ENCODE measurements around the gene PRKG1.

PRKG1 gene

DNA sequence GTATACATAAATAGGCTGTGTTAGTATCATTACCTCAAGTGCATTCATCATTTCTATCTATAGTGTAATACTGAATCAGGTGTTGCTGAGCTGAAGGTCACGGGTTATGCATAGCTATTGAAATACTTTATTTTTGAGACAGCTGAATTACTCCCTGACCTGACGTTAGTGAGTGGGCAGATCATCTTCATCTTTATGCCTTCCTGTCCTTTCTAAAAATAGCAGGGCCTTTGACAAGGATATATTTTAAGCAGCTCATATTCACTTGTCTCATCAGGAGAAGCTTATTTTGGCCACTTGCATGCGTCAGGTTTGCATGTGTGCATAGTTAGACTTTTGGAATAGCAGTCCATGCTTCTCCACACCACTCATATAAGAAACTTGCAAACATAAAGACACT is 1176.2 kb downstream of the PRKG1 start:
- TF ChIP-seq EZH2phosphoT487 (conservative IDR thresholded peaks at IDR 0.05; ENCODE audit: low read length), result no peak
- Histone ChIP-seq H2AFZ (ENCODE audit: low read depth, low read length, severe bottlenecking) (no peak overlapping the region), H3K9me3 (ENCODE audit: insufficient read depth, low read length) (no peaks in the 10 kb centered on the region), H3F3A (ENCODE audit: insufficient read depth) (no peaks in the 10 kb centered on the region), H3K9me2 (replicated peaks; ENCODE audit: insufficient read depth, low read length) (no peaks in the 10 kb centered on the region), H3K27me3 (ENCODE audit: low read length) (no peaks in the 10 kb centered on the region), H3K9ac (ENCODE audit: low read length) (no peak overlapping the region), H3K4me3 (ENCODE audit: insufficient read depth, low read length, poor library complexity, severe bottlenecking) (no peak overlapping the region), H3K36me3 (ENCODE audit: low read length) (no peaks in the 10 kb centered on the region), H4K20me1 (ENCODE audit: low read depth, low read length) (no peaks in the 10 kb centered on the region), H3K27ac (ENCODE audit: low read depth, low read length) (no peak overlapping the region), H3K79me2 (ENCODE audit: insufficient read depth, low read length) (no peaks in the 10 kb centered on the region), H3K4me2 (ENCODE audit: low read depth, low read length, poor library complexity, severe bottlenecking) (no peak overlapping the region)

DNA sequence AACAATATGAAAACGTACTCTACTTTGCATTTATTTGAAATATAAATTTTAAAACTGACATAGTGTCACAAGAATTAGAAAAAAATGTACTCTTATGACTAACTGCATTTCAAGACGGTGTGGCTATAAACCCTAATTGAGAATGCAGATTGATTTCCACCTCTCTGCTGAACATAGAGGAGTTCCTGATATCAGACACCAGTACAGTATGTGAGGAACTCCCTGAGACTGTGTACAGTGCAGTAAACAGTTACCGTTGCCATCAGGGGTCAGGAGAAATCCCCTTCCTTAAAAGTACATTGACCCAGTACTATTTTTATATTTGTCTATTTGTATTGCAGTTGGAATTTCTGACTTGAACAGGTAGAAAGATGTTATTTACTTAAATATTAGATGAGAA is 1178.0 kb downstream of the PRKG1 start:
- no peak for TF ChIP-seq EZH2phosphoT487 (conservative IDR thresholded peaks at IDR 0.05; ENCODE audit: low read length)
- TF ChIP-seq, protein P1, sequence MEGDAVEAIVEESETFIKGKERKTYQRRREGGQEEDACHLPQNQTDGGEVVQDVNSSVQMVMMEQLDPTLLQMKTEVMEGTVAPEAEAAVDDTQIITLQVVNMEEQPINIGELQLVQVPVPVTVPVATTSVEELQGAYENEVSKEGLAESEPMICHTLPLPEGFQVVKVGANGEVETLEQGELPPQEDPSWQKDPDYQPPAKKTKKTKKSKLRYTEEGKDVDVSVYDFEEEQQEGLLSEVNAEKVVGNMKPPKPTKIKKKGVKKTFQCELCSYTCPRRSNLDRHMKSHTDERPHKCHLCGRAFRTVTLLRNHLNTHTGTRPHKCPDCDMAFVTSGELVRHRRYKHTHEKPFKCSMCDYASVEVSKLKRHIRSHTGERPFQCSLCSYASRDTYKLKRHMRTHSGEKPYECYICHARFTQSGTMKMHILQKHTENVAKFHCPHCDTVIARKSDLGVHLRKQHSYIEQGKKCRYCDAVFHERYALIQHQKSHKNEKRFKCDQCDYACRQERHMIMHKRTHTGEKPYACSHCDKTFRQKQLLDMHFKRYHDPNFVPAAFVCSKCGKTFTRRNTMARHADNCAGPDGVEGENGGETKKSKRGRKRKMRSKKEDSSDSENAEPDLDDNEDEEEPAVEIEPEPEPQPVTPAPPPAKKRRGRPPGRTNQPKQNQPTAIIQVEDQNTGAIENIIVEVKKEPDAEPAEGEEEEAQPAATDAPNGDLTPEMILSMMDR (IDR thresholded peaks at IDR 0.05; ENCODE audit: insufficient read depth, low read length, poor library complexity, severe bottlenecking), result no peak
- Histone ChIP-seq H3K36me3 (ENCODE audit: low read length) (no peaks in the 10 kb centered on the region), H4K20me1 (ENCODE audit: low read depth, low read length) (no peaks in the 10 kb centered on the region), H3F3A (ENCODE audit: insufficient read depth) (no peaks in the 10 kb centered on the region), H2AFZ (ENCODE audit: low read depth, low read length, severe bottlenecking) (no peak overlapping the region), H3K4me2 (ENCODE audit: low read depth, low read length, poor library complexity, severe bottlenecking) (no peak overlapping the region), H3K27me3 (ENCODE audit: low read length) (no peaks in the 10 kb centered on the region), H3K9me2 (replicated peaks; ENCODE audit: insufficient read depth, low read length) (no peaks in the 10 kb centered on the region), H3K79me2 (ENCODE audit: insufficient read depth, low read length) (no peaks in the 10 kb centered on the region), H3K9ac (ENCODE audit: low read length) (no peak overlapping the region), H3K9me3 (ENCODE audit: insufficient read depth, low read length) (no peaks in the 10 kb centered on the region), H3K27ac (ENCODE audit: low read depth, low read length) (no peak overlapping the region), H3K4me3 (ENCODE audit: insufficient read depth, low read length, poor library complexity, severe bottlenecking) (no peak overlapping the region)

DNA sequence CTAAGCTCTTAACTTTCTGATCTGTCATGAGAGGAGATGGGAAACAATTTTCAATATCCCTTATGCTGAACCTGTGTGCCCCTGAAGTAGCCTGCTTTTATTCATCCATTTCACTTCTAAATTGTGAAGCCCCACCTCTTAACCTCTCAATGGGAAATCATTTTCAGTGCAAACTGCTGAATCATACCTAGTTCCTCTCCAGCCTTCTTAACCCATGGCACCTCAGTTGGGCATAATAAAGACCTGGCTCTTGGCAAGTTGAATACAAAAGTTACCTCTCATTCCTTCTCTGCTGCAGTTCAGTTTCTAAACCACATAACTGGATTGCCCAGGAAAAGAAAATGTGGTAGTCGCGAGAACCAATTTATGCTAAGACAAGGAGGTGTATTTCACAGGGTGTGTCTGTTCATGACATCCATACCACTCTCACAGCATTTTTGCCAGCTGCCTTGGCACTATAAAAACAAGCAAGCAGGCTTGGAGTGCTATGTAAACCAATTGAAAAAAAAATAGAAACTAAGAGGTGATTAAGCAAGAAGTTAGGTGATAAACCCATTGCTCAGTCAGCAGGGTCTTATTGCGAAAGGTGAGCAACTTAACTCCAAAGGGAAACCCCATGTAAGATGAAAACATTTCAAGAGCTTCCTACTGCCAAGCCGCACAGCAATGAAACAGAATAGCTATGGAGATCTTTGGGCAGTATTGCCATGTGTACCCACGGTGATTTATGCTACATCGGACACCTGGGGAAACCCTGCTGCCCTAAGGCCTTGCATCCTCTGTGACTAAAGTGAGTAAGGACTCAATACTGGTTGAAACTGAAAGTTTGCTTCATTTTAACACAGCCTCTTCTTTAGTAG is 1182.8 kb downstream of the PRKG1 start:
- Histone ChIP-seq H4K20me1 (ENCODE audit: low read depth, low read length) (no peaks in the 10 kb centered on the region), H3K36me3 (ENCODE audit: low read length) (no peaks in the 10 kb centered on the region), H3K9ac (ENCODE audit: low read length) (no peak overlapping the region), H3K4me2 (ENCODE audit: low read depth, low read length, poor library complexity, severe bottlenecking) (no peak overlapping the region), H3K27ac (ENCODE audit: low read depth, low read length) (no peak overlapping the region), H3K9me2 (replicated peaks; ENCODE audit: insufficient read depth, low read length) (no peaks in the 10 kb centered on the region), H2AFZ (ENCODE audit: low read depth, low read length, severe bottlenecking) (no peak overlapping the region), H3K4me3 (ENCODE audit: insufficient read depth, low read length, poor library complexity, severe bottlenecking) (no peak overlapping the region), H3K27me3 (ENCODE audit: low read length) (no peaks in the 10 kb centered on the region), H3F3A (ENCODE audit: insufficient read depth) (no peaks in the 10 kb centered on the region), H3K79me2 (ENCODE audit: insufficient read depth, low read length) (no peaks in the 10 kb centered on the region), H3K9me3 (ENCODE audit: insufficient read depth, low read length) (no peaks in the 10 kb centered on the region)
- TF ChIP-seq, protein P1 (IDR thresholded peaks at IDR 0.05; ENCODE audit: insufficient read depth, low read length, poor library complexity, severe bottlenecking), result no peak
- no peak for TF ChIP-seq EZH2phosphoT487 (conservative IDR thresholded peaks at IDR 0.05; ENCODE audit: low read length)

DNA sequence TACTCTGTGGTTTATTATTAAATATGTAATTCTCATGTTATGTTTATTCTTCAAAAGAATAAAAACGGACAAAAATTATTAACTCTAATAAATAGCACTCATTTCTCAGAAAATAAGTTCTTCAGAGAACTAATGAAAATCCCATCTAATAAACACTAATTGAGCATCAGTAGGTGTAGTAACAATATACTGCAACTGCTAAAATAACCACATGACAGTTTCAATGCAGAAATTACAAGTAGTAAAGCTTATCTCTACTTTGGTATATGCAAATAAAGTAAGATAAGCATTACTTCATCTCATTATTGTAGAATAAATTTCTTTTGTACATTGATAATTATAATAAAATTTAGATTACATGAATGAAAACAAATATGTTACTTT is 1183.4 kb downstream of the PRKG1 start:
- H3K9me2 ChIP-seq (replicated peaks; ENCODE audit: insufficient read depth, low read length), result no peaks in the 10 kb centered on the region
- no peak for TF ChIP-seq EZH2phosphoT487 (conservative IDR thresholded peaks at IDR 0.05; ENCODE audit: low read length)
- TF ChIP-seq, protein P1 (IDR thresholded peaks at IDR 0.05; ENCODE audit: insufficient read depth, low read length, poor library complexity, severe bottlenecking), result no peak
- H3K79me2 ChIP-seq (ENCODE audit: insufficient read depth, low read length), result no peaks in the 10 kb centered on the region
- no peak overlapping the region for H2AFZ ChIP-seq (ENCODE audit: low read depth, low read length, severe bottlenecking)
- H3F3A ChIP-seq (ENCODE audit: insufficient read depth), result no peaks in the 10 kb centered on the region
- H3K9me3 ChIP-seq (ENCODE audit: insufficient read depth, low read length), result no peaks in the 10 kb centered on the region
- H4K20me1 ChIP-seq (ENCODE audit: low read depth, low read length), result no peaks in the 10 kb centered on the region
- no peak overlapping the region for H3K27ac ChIP-seq (ENCODE audit: low read depth, low read length)
- no peak overlapping the region for H3K9ac ChIP-seq (ENCODE audit: low read length)
- no peak overlapping the region for H3K4me3 ChIP-seq (ENCODE audit: insufficient read depth, low read length, poor library complexity, severe bottlenecking)
- no peaks in the 10 kb centered on the region for H3K27me3 ChIP-seq (ENCODE audit: low read length)
- no peaks in the 10 kb centered on the region for H3K36me3 ChIP-seq (ENCODE audit: low read length)
- H3K4me2 ChIP-seq (ENCODE audit: low read depth, low read length, poor library complexity, severe bottlenecking), result no peak overlapping the region
